ENCODE data around the gene ALAS1. TPM values are rescaled to one million over a fixed set of nuclear protein-coding genes. Genes with fewer than 3 reads are reported as not detected.

ALAS1 gene
- total RNA-seq, 1 donor from 2014 or later, result 41.5 TPM

GRCh38 chr3:52242039-52242438 is 44.1 kb downstream of the ALAS1 start:
- H3K27ac ChIP-seq, result no peak overlapping the region
- intact Hi-C loops (cut with DNase I), result no loop called here
- no peak overlapping the region for H3K4me3 ChIP-seq
- H3K4me1 ChIP-seq, result peaks cover 60% of the 10 kb centered on the region
- H3K27me3 ChIP-seq, result no peaks in the 10 kb centered on the region
- DNase-seq (ENCODE audit: extremely low spot score in 2 of 2), result no peak
- H3K36me3 ChIP-seq, result no peaks in the 10 kb centered on the region
- H3K9me3 ChIP-seq, result no peaks in the 10 kb centered on the region
- TF ChIP-seq, protein P1, sequence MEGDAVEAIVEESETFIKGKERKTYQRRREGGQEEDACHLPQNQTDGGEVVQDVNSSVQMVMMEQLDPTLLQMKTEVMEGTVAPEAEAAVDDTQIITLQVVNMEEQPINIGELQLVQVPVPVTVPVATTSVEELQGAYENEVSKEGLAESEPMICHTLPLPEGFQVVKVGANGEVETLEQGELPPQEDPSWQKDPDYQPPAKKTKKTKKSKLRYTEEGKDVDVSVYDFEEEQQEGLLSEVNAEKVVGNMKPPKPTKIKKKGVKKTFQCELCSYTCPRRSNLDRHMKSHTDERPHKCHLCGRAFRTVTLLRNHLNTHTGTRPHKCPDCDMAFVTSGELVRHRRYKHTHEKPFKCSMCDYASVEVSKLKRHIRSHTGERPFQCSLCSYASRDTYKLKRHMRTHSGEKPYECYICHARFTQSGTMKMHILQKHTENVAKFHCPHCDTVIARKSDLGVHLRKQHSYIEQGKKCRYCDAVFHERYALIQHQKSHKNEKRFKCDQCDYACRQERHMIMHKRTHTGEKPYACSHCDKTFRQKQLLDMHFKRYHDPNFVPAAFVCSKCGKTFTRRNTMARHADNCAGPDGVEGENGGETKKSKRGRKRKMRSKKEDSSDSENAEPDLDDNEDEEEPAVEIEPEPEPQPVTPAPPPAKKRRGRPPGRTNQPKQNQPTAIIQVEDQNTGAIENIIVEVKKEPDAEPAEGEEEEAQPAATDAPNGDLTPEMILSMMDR (IDR thresholded peaks at IDR 0.05), result no peak

GRCh38 chr3:52243791-52244628 is 46.0 kb downstream of the ALAS1 start:
- DNase-seq (ENCODE audit: extremely low spot score in 2 of 2), result no peak
- Histone ChIP-seq H3K4me1 (peaks cover 48% of the 10 kb centered on the region), H3K27me3 (no peaks in the 10 kb centered on the region), H3K27ac (peak overlapping the region; percentile 7), H3K36me3 (peaks cover 0 to under 1% of the 10 kb centered on the region in 2 donors), H3K4me3 (no peak overlapping the region), H3K9me3 (no peaks in the 10 kb centered on the region)
- TF ChIP-seq POLR2AphosphoS5 (IDR thresholded peaks at IDR 0.05; ENCODE audit: insufficient read depth in 1 of 2, low read depth in 1 of 2) (no peak), POLR2A (IDR thresholded peaks at IDR 0.05) (no peak)
- TF ChIP-seq, protein P1 (IDR thresholded peaks at IDR 0.05), result no peak
- intact Hi-C loops (cut with DNase I), result no loop called here

GRCh38 chr3:52245322-52246263 is 47.6 kb downstream of the ALAS1 start, which contains the start of gene PPM1M:
Gene PPM1M, plus strand, starts transcription at chr3:52245759. Its CDS starts 66 bp downstream, at chr3:52245825.
- Histone ChIP-seq H3K27ac (peak within 1 kb of the TSS; percentile 91), H3K27me3 (no peaks in the 10 kb centered on the region), H3K9me3 (no peaks in the 10 kb centered on the region), H3K4me1 (peaks cover 36% of the 10 kb centered on the region), H3K36me3 (peaks cover 0 to 12% of the 10 kb centered on the region in 2 donors), H3K4me3 (peak within 1 kb of the TSS; percentile 62 to 70)
- intact Hi-C loops (cut with DNase I), result no loop called here
- DNase-seq (ENCODE audit: extremely low spot score in 2 of 2), result peak in 1 of 2 donors; percentile 88
- TF ChIP-seq, protein P1 (IDR thresholded peaks at IDR 0.05), result no peak
- TF ChIP-seq POLR2AphosphoS5 (IDR thresholded peaks at IDR 0.05; ENCODE audit: insufficient read depth in 1 of 2, low read depth in 1 of 2) (no peak), POLR2A (IDR thresholded peaks at IDR 0.05) (peak in 1 of 2 donors; percentile 11)

- DNase-seq (ENCODE audit: extremely low spot score in 2 of 2), result no peak
- Histone ChIP-seq H3K4me3 (peak overlapping the region; percentile 62 to 70), H3K4me1 (peaks cover 30% of the 10 kb centered on the region), H3K27ac (peak overlapping the region; percentile 91), H3K9me3 (no peaks in the 10 kb centered on the region), H3K27me3 (no peaks in the 10 kb centered on the region), H3K36me3 (peaks cover 0 to 12% of the 10 kb centered on the region in 2 donors)
- intact Hi-C loops (cut with DNase I), result no loop called here
- TF ChIP-seq POLR2A (IDR thresholded peaks at IDR 0.05) (no peak), POLR2AphosphoS5 (IDR thresholded peaks at IDR 0.05; ENCODE audit: insufficient read depth in 1 of 2, low read depth in 1 of 2) (no peak)
- TF ChIP-seq, protein P1 (IDR thresholded peaks at IDR 0.05), result no peak
Observed at GRCh38 chr3:52246264-52246620, 48.3 kb downstream of the ALAS1 start.
